HG03558 (cell line): ENCODE results near the gene NOD1.
"Not testable (repeated sequence)": the region's sequence is repeated elsewhere in the genome, so short reads cannot be mapped to it uniquely, and the experiment has no call there.

Source experiments
- ATAC-seq: cut with Tn5 transposase; IDR thresholded peaks from one replicate; pipeline ENCODE4 v1.9.1; 2021; ENCODE audit warnings: moderate number of reproducible peaks; ENCODE audit not compliant: unreplicated experiment; ENCODE audit errors: extremely low read depth

NOD1 gene

GRCh38 chr7:30505174-30505697 lies 26.7 kb upstream of the NOD1 start:
- peak; percentile 3 for ATAC-seq

GRCh38 chr7:30504301-30505173 lies 26.0 kb upstream of the NOD1 start, which contains the start of gene GGCT:
TSS of gene GGCT (minus strand) at chr7:30504829. CDS start at chr7:30504709, 120 bp downstream.
- ATAC-seq = peak; percentile 94

- no peak for ATAC-seq
Observed at GRCh38 chr7:30503274-30504212, 25.0 kb upstream of the NOD1 start.

- no peak for ATAC-seq
Observed at GRCh38 chr7:30502470-30503251, 24.1 kb upstream of the NOD1 start.

- no peak for ATAC-seq
Observed at GRCh38 chr7:30501264-30501663, 22.7 kb upstream of the NOD1 start.

- ATAC-seq = no peak
Observed at GRCh38 chr7:30493228-30493627, 14.6 kb upstream of the NOD1 start.

- ATAC-seq = no peak
Observed at GRCh38 chr7:30491417-30491816, 12.8 kb upstream of the NOD1 start.

- ATAC-seq = no peak
Observed at GRCh38 chr7:30487371-30487770, 8.8 kb upstream of the NOD1 start.

- no peak for ATAC-seq
Observed at GRCh38 chr7:30485667-30486066, 7.1 kb upstream of the NOD1 start.

GRCh38 chr7:30481416-30481815 lies 2.8 kb upstream of the NOD1 start:
- ATAC-seq = not testable (repeated sequence)

GRCh38 chr7:30479202-30480120 lies 877 bp upstream of the NOD1 start:
- no peak for ATAC-seq

GRCh38 chr7:30476459-30477145 lies 2.0 kb downstream of the NOD1 start:
- no peak for ATAC-seq

GRCh38 chr7:30475580-30475979 lies 3.0 kb downstream of the NOD1 start:
- ATAC-seq = no peak

GRCh38 chr7:30474893-30475292 lies 3.7 kb downstream of the NOD1 start:
- ATAC-seq = no peak

- no peak for ATAC-seq
Observed at GRCh38 chr7:30474485-30474884, 4.1 kb downstream of the NOD1 start.

- ATAC-seq = no peak
Observed at GRCh38 chr7:30473903-30474302, 4.7 kb downstream of the NOD1 start.

GRCh38 chr7:30472784-30473775 lies 5.5 kb downstream of the NOD1 start:
- ATAC-seq = no peak
